ENCODE measurements around the gene AFF2.
"Not testable (repeated sequence)": the region's sequence is repeated elsewhere in the genome, so short reads cannot be mapped to it uniquely, and the experiment has no call there.

Gene AFF2

DNA sequence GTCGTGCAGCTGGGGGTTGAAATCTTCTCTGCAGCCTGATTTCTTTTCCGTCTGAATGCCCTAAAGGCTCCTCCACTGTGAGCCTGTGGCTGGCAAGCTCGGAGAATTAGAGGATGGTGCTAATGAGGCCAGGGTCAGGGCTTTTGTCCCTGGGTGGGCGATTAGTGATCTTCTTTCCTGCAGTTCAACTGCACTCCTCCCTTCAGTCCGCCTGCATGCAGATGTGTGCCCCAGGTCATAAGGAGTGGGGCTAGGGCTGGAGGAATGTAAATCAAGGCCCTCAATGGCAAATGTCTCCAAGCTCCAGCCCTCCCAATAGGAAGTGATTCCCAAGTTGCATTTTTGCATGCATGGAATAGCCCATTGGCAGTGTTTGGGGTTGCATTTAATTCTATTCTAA is 405.0 kb downstream of the AFF2 start:
- no peaks in the 10 kb centered on the region for H3K9me3 ChIP-seq
- H3K27me3 ChIP-seq = no peaks in the 10 kb centered on the region
- intact Hi-C loops (cut with DNase I; ENCODE audit: low total_unique reads) = no loop called here
- H3K4me1 ChIP-seq = no peaks in the 10 kb centered on the region
- no peak overlapping the region for H3K4me3 ChIP-seq
- TF ChIP-seq, protein P1, sequence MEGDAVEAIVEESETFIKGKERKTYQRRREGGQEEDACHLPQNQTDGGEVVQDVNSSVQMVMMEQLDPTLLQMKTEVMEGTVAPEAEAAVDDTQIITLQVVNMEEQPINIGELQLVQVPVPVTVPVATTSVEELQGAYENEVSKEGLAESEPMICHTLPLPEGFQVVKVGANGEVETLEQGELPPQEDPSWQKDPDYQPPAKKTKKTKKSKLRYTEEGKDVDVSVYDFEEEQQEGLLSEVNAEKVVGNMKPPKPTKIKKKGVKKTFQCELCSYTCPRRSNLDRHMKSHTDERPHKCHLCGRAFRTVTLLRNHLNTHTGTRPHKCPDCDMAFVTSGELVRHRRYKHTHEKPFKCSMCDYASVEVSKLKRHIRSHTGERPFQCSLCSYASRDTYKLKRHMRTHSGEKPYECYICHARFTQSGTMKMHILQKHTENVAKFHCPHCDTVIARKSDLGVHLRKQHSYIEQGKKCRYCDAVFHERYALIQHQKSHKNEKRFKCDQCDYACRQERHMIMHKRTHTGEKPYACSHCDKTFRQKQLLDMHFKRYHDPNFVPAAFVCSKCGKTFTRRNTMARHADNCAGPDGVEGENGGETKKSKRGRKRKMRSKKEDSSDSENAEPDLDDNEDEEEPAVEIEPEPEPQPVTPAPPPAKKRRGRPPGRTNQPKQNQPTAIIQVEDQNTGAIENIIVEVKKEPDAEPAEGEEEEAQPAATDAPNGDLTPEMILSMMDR (IDR thresholded peaks at IDR 0.05) = no peak
- DNase-seq = no peak
- no peak overlapping the region for H3K27ac ChIP-seq
- H3K36me3 ChIP-seq = no peaks in the 10 kb centered on the region

DNA sequence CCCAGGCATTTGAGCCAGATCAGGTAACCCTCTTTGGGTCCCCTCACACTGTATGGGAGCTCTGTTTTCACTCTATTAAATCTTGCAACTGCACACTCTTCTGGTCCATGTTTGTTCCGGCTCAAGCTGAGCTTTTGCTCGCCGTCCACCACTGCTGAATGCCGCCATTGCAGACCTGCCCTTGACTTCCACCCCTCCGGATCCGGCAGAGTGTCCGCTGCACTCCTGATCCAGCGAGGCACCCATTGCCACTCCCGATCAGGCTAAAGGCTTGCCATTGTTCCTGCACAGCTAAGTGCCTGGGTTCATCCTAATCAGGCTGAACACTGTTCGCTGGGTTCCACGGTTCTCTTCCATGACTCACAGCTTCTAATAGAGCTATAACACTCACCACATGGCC is 406.2 kb downstream of the AFF2 start:
- H3K27me3 ChIP-seq; H3K9me3 ChIP-seq; H3K4me1 ChIP-seq; H3K27ac ChIP-seq; H3K36me3 ChIP-seq; intact Hi-C loops (cut with DNase I; ENCODE audit: low total_unique reads); DNase-seq; H3K4me3 ChIP-seq: not testable (repeated sequence)

DNA sequence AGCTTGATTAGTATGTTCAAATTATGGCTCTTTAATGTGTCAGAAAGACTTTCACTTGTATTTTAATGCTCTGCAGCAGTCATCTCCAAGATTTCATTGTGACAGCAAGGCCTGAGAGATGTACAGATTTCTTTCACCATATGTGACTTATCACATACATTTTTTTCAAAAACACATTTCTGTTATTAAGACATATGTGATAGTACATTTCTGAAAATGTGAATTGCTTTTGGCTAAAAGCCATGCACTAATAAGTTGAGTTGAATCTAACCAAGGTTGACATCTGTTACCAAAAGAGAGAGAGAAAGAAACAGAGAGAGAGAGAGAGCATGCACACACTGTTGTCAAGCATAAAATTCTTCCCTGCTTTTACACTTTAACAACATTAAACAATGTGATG is 409.3 kb downstream of the AFF2 start:
- intact Hi-C loops (cut with DNase I; ENCODE audit: low total_unique reads) = no loop called here
- no peaks in the 10 kb centered on the region for H3K36me3 ChIP-seq
- TF ChIP-seq, protein P1 (IDR thresholded peaks at IDR 0.05) = no peak

DNA sequence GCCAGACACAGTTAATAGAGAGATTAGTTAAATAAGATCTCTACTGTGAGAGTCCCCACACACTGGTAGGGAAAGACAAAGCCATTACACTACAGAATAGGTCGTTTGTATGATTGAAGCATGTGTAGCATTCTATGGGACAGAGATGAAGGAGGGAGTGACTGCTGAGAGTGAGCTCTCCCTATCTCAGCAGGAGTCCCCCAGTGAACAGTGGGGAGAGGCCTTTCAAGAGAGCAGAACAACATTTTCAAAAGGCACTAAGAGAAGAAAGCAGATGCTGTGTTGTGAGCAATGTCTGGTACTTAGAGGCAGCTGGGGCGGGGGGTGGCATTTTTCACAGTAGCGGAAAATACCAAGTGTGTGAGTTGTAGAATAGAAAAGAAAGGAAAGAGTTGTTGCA is 413.6 kb downstream of the AFF2 start:
- Histone ChIP-seq H3K27ac (no peak overlapping the region), H3K4me3 (no peak overlapping the region), H3K4me1 (no peaks in the 10 kb centered on the region), H3K36me3 (no peaks in the 10 kb centered on the region), H3K27me3 (no peaks in the 10 kb centered on the region), H3K9me3 (no peaks in the 10 kb centered on the region)
- TF ChIP-seq, protein P1 (IDR thresholded peaks at IDR 0.05) = no peak
- intact Hi-C loops (cut with DNase I; ENCODE audit: low total_unique reads) = no loop called here
- no peak for DNase-seq

More for the DNA sequence above, 409.3 kb downstream of the AFF2 start:
- no peak for DNase-seq
- Histone ChIP-seq H3K27ac (no peak overlapping the region), H3K4me1 (no peaks in the 10 kb centered on the region), H3K9me3 (no peaks in the 10 kb centered on the region), H3K27me3 (no peaks in the 10 kb centered on the region), H3K4me3 (no peak overlapping the region)

DNA sequence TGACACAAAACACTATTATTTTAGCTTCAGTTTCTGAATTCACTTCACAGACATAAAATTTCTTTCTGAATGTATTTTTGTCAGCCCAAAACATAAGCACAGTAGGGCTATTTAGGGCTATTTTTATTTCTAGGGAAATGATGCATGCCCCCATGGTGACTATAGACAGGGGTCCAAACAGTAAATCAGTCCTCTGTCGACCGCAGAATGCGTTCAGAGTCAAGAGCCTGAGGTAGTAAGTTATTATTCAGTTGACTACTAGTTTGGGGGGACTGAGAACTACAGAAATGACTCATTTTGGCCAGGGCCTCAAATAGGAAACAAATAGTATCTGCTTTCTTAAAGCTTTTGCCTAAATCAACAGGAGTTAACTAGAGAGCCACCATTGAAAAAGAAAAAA is 414.4 kb downstream of the AFF2 start:
- no peak for DNase-seq
- Histone ChIP-seq H3K27me3 (no peaks in the 10 kb centered on the region), H3K9me3 (no peaks in the 10 kb centered on the region), H3K4me3 (no peak overlapping the region), H3K36me3 (no peaks in the 10 kb centered on the region), H3K4me1 (no peaks in the 10 kb centered on the region), H3K27ac (no peak overlapping the region)
- intact Hi-C loops (cut with DNase I; ENCODE audit: low total_unique reads) = no loop called here
- TF ChIP-seq, protein P1 (IDR thresholded peaks at IDR 0.05) = no peak

DNA sequence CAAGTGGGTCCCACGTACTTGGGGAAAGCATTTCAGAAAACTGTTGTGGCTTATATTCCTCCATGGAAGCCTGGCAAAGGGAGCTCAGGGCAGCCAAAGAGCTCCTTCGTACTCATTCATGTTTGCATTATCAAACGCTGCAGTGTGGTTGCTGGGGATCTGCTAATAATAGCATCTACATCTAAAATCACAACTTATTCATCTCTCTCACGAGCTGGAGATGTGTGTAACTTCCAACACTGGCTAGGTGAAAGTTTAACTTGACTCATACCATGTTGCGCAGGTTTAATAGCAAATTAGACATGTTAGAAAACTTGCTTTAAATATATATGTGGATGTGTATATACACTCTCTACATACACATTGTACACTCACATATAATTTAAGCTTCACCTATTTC is 415.1 kb downstream of the AFF2 start:
- intact Hi-C loops (cut with DNase I; ENCODE audit: low total_unique reads) = no loop called here
- H3K27ac ChIP-seq = no peak overlapping the region
- H3K9me3 ChIP-seq = no peaks in the 10 kb centered on the region
- H3K27me3 ChIP-seq = no peaks in the 10 kb centered on the region
- no peak overlapping the region for H3K4me3 ChIP-seq
- DNase-seq = no peak
- H3K36me3 ChIP-seq = no peaks in the 10 kb centered on the region
- TF ChIP-seq, protein P1 (IDR thresholded peaks at IDR 0.05) = no peak
- no peaks in the 10 kb centered on the region for H3K4me1 ChIP-seq
